Measurements from ENCODE around the gene ZNF641.
"Not testable (repeated sequence)": the region's sequence is repeated elsewhere in the genome, so short reads cannot be mapped to it uniquely, and the experiment has no call there.

The ZNF641 gene

GRCh38 chr12:48333680-48334079 is 17.0 kb downstream of the ZNF641 start:
- DNase-seq, result not testable (repeated sequence)

- no peak for DNase-seq
Observed at GRCh38 chr12:48331399-48331798, 19.3 kb downstream of the ZNF641 start.

- no peak for DNase-seq
Observed at GRCh38 chr12:48329199-48329939, 21.4 kb downstream of the ZNF641 start.

- DNase-seq, result no peak
Observed at GRCh38 chr12:48316491-48316890, 34.2 kb downstream of the ZNF641 start.

- DNase-seq, result no peak
Observed at GRCh38 chr12:48311313-48311712, 39.4 kb downstream of the ZNF641 start.

- DNase-seq, result no peak
Observed at GRCh38 chr12:48307269-48307668, 43.5 kb downstream of the ZNF641 start.

- no peak for DNase-seq
Observed at GRCh38 chr12:48305190-48305589, 45.5 kb downstream of the ZNF641 start.

- DNase-seq, result no peak
Observed at GRCh38 chr12:48302161-48302911, 48.4 kb downstream of the ZNF641 start.

GRCh38 chr12:48300774-48301173 is 49.9 kb downstream of the ZNF641 start:
- DNase-seq, result no peak

- peak; percentile 72 for DNase-seq
Observed at GRCh38 chr12:48296586-48297282, 54.0 kb downstream of the ZNF641 start.

GRCh38 chr12:48292040-48292439 is 58.7 kb downstream of the ZNF641 start:
- DNase-seq, result no peak

GRCh38 chr12:48291511-48291910 is 59.2 kb downstream of the ZNF641 start:
- no peak for DNase-seq

GRCh38 chr12:48288387-48289268 is 62.1 kb downstream of the ZNF641 start:
- DNase-seq, result no peak

Measured in stimulated activated CD4-positive, alpha-beta T cell treated with anti-CD3 and anti-CD28 coated beads, Interleukin-15, amount 100 ng/mL, for 24 hours (primary cell).